Measurements from ENCODE around the gene TNFRSF12A. TPM values are rescaled to one million over a fixed set of nuclear protein-coding genes. Genes with fewer than 3 reads are reported as not detected.

The TNFRSF12A gene
- polyA plus RNA-seq, 2 of the 4 experiments (the other 2 are of a cell fraction), result 111 to 314 TPM

DNA sequence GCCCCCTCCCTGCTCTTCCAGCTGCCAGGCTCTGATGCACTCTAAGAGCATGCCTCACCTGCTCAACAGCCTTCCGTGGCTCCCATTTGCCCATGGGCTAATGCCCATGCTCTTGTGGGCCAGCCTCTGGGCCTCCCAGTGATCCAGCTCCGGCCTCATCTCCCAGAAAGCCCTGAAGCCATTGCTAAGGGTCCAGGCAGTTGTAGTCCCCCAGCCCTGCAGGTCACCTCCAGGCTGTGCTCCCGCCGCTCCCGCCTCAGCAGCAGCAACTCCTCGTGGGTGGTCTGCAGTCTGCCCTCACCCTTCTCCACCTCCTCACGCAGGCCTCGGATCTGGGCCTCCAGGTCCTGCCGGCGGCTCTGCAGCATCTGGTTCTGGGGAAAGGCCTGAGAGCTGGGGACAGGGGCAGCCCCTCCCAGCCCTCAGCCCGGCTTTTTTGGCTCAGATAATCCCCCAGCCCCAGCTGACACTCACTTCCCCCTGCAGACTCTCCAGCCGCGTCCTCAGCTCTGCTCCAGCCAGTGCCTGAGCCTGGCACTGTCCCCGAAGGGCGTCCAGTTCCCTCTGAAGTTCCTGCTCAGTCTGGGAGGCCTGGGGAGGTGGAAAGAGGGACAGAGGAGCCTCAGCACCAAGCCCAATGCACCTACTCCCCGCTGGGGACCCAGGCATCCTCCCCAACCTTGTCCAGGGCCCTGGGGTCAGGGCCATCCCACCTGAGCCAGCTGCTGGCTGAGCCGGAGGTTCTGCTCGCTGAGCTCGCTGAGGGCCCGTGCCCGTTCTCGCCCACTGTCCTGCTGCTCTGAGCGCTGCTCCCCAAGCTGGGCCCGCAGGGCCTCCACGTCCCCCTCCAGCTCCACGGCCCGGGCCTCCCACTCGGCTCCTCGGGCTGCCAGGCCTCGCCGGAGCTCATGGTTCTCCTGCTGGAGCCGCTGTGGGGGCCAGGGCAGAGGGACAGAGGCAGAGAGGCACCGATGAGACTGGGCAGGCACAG lies 10.3 kb downstream of the TNFRSF12A start:
- FAIRE-seq (no peak), DNase-seq (ENCODE audit: low read depth in 1 of 2, low spot score in 1 of 2) (no peak), ATAC-seq (peak in 1 of 2 experiments; percentile 3; a peak in 3 of 6 replicates)
- Histone ChIP-seq H3K4me2 (no peak overlapping the region), H3K27ac (no peak overlapping the region), H3K9me3 (no peaks in the 10 kb centered on the region), H3K4me1 (peaks cover 9% of the 10 kb centered on the region), H3K4me3 (no peak overlapping the region)
- ChIA-PET CTCF (interaction anchor here (0.9 to 11.0 kb wide), 21 partner anchors 8 to 127 kb away, joined by 3 to 214 read pairs (median 7); partner anchors contain the start of genes BICDL2, CLDN6, CLDN9 and HCFC1R1), POLR2A (interaction anchor here (3.8 kb wide), 1 partner anchor 10 kb away, joined by 40 read pairs; the partner anchor contains the start of gene TNFRSF12A)
- TF ChIP-seq ZSCAN20 (CRISPR knock-in tag; IDR thresholded peaks at IDR 0.05), result no peak
- TF ChIP-seq FOSB (CRISPR knock-in tag; IDR thresholded peaks at IDR 0.05), result no peak
- TF ChIP-seq, protein P1, sequence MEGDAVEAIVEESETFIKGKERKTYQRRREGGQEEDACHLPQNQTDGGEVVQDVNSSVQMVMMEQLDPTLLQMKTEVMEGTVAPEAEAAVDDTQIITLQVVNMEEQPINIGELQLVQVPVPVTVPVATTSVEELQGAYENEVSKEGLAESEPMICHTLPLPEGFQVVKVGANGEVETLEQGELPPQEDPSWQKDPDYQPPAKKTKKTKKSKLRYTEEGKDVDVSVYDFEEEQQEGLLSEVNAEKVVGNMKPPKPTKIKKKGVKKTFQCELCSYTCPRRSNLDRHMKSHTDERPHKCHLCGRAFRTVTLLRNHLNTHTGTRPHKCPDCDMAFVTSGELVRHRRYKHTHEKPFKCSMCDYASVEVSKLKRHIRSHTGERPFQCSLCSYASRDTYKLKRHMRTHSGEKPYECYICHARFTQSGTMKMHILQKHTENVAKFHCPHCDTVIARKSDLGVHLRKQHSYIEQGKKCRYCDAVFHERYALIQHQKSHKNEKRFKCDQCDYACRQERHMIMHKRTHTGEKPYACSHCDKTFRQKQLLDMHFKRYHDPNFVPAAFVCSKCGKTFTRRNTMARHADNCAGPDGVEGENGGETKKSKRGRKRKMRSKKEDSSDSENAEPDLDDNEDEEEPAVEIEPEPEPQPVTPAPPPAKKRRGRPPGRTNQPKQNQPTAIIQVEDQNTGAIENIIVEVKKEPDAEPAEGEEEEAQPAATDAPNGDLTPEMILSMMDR (IDR thresholded peaks at IDR 0.05), result no peak
- TF ChIP-seq, protein P2, sequence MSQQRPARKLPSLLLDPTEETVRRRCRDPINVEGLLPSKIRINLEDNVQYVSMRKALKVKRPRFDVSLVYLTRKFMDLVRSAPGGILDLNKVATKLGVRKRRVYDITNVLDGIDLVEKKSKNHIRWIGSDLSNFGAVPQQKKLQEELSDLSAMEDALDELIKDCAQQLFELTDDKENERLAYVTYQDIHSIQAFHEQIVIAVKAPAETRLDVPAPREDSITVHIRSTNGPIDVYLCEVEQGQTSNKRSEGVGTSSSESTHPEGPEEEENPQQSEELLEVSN (IDR thresholded peaks at IDR 0.05; ENCODE audit: borderline replicate concordance, low read depth), result no peak
- no peak for TF ChIP-seq CHD4 (IDR thresholded peaks at IDR 0.05; ENCODE audit: borderline replicate concordance)
- TF ChIP-seq RARB (CRISPR knock-in tag; IDR thresholded peaks at IDR 0.05), result no peak
- TF ChIP-seq POLR2AphosphoS2 (conservative IDR thresholded peaks at IDR 0.05; ENCODE audit: low read length), result peak; percentile 25; the same call in 1 of the 2 replicates
- TF ChIP-seq FOXS1 (CRISPR knock-in tag; IDR thresholded peaks at IDR 0.05), result no peak
- no peak for TF ChIP-seq EHMT2 (IDR thresholded peaks at IDR 0.05; ENCODE audit: low read depth)
- TF ChIP-seq HOXB5 (CRISPR knock-in tag; IDR thresholded peaks at IDR 0.05), result no peak
- TF ChIP-seq ZFP36 (IDR thresholded peaks at IDR 0.05; ENCODE audit: borderline replicate concordance, partially characterized antibody), result peak; percentile 47
- WGBS (ENCODE audit: missing lambda C conversion rate), result 77% methylated on average over 28 of the region's 33 CpGs

DNA sequence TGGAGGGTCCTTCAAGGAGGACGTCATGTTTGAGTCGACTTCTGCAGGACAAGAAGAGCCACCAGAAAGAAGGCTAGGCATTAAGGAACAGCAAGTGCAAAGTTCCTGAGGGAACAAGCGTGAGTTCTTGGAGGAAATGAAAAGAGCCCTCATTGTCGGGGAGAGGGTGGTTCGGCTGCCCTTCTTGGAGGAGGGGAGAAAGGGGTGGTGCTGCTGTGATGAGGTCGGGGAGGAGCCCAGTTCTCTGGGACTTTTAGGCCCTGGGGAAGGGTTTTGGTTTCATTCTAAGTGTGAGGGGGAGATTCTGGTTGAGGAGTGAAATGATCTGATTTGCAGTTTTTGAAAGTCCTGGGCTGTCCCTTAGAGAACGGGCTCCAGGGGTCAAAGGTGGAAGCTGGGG lies 12.5 kb downstream of the TNFRSF12A start:
- POLR2A ChIA-PET, result interaction anchor here (3.8 kb wide), 1 partner anchor 12 kb away, joined by 40 read pairs; the partner anchor contains the start of gene TNFRSF12A
- no peaks in the 10 kb centered on the region for H3K9me3 ChIP-seq
- CTCF ChIA-PET, result interaction anchor here (0.8 to 11.0 kb wide), 14 partner anchors 8 to 141 kb away, joined by 3 to 214 read pairs (median 6); partner anchors contain the start of genes BICDL2, CLDN9, HCFC1R1 and ZNF205
- H3K4me1 ChIP-seq, result peaks cover 13% of the 10 kb centered on the region
- no peak overlapping the region for H3K27ac ChIP-seq
- no peak overlapping the region for H3K4me3 ChIP-seq
- ATAC-seq, result no peak
- no peak for FAIRE-seq
- no peak overlapping the region for H3K4me2 ChIP-seq
- TF ChIP-seq KDM5A (IDR thresholded peaks at IDR 0.05) (no peak), MAFK (IDR thresholded peaks at IDR 0.05; ENCODE audit: partially characterized antibody) (no peak), CBX2 (IDR thresholded peaks at IDR 0.05; ENCODE audit: borderline replicate concordance, low read depth) (no peak), ZSCAN20 (CRISPR knock-in tag; IDR thresholded peaks at IDR 0.05) (no peak), TP53 (CRISPR knock-in tag; IDR thresholded peaks at IDR 0.05) (no peak), SREBF2 (IDR thresholded peaks at IDR 0.05) (no peak), FOXS1 (CRISPR knock-in tag; IDR thresholded peaks at IDR 0.05) (no peak), FOSL2 (IDR thresholded peaks at IDR 0.05) (no peak), FOSL2 (CRISPR knock-in tag; IDR thresholded peaks at IDR 0.05) (no peak), HDAC2 (IDR thresholded peaks at IDR 0.05) (no peak), CBX8 (IDR thresholded peaks at IDR 0.05) (no peak), JUN (IDR thresholded peaks at IDR 0.05) (no peak)
- TF ChIP-seq, protein P3, sequence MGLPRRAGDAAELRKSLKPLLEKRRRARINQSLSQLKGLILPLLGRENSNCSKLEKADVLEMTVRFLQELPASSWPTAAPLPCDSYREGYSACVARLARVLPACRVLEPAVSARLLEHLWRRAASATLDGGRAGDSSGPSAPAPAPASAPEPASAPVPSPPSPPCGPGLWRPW (IDR thresholded peaks at IDR 0.05), result no peak
- TF ChIP-seq, protein P4, sequence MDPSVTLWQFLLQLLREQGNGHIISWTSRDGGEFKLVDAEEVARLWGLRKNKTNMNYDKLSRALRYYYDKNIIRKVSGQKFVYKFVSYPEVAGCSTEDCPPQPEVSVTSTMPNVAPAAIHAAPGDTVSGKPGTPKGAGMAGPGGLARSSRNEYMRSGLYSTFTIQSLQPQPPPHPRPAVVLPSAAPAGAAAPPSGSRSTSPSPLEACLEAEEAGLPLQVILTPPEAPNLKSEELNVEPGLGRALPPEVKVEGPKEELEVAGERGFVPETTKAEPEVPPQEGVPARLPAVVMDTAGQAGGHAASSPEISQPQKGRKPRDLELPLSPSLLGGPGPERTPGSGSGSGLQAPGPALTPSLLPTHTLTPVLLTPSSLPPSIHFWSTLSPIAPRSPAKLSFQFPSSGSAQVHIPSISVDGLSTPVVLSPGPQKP (IDR thresholded peaks at IDR 0.05; ENCODE audit: low read depth, low read length), result no peak
- TF ChIP-seq, protein P5, sequence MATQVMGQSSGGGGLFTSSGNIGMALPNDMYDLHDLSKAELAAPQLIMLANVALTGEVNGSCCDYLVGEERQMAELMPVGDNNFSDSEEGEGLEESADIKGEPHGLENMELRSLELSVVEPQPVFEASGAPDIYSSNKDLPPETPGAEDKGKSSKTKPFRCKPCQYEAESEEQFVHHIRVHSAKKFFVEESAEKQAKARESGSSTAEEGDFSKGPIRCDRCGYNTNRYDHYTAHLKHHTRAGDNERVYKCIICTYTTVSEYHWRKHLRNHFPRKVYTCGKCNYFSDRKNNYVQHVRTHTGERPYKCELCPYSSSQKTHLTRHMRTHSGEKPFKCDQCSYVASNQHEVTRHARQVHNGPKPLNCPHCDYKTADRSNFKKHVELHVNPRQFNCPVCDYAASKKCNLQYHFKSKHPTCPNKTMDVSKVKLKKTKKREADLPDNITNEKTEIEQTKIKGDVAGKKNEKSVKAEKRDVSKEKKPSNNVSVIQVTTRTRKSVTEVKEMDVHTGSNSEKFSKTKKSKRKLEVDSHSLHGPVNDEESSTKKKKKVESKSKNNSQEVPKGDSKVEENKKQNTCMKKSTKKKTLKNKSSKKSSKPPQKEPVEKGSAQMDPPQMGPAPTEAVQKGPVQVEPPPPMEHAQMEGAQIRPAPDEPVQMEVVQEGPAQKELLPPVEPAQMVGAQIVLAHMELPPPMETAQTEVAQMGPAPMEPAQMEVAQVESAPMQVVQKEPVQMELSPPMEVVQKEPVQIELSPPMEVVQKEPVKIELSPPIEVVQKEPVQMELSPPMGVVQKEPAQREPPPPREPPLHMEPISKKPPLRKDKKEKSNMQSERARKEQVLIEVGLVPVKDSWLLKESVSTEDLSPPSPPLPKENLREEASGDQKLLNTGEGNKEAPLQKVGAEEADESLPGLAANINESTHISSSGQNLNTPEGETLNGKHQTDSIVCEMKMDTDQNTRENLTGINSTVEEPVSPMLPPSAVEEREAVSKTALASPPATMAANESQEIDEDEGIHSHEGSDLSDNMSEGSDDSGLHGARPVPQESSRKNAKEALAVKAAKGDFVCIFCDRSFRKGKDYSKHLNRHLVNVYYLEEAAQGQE (IDR thresholded peaks at IDR 0.05), result no peak
- TF ChIP-seq, protein P6, sequence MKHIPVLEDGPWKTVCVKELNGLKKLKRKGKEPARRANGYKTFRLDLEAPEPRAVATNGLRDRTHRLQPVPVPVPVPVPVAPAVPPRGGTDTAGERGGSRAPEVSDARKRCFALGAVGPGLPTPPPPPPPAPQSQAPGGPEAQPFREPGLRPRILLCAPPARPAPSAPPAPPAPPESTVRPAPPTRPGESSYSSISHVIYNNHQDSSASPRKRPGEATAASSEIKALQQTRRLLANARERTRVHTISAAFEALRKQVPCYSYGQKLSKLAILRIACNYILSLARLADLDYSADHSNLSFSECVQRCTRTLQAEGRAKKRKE (CRISPR knock-in tag; IDR thresholded peaks at IDR 0.05; ENCODE audit: low read depth), result no peak
- DNase-seq (ENCODE audit: low read depth in 1 of 2, low spot score in 1 of 2), result no peak
- 34% methylated on average over 7 of the region's 7 CpGs for WGBS (ENCODE audit: missing lambda C conversion rate)
